ENCODE measurements around the gene MCF2L.

DNA sequence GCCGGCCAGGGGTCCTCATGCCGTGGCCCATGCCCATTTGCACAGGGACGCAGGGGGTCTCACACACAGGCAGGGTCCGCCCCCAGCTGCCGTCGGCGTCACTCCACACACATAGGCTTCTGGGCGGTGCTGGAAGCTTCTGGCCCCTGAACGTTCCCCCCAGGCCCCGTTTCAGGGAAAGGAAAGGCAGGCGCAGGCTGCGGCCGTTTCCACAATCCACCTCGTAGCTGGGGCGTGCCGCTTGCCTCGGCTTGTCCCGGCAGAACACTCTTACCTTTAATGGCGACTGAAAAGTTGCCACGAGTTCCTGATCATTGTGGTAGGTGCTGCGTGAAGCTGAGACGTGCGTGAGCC is 53.4 kb downstream of the MCF2L start:
- TF ChIP-seq, protein P1, sequence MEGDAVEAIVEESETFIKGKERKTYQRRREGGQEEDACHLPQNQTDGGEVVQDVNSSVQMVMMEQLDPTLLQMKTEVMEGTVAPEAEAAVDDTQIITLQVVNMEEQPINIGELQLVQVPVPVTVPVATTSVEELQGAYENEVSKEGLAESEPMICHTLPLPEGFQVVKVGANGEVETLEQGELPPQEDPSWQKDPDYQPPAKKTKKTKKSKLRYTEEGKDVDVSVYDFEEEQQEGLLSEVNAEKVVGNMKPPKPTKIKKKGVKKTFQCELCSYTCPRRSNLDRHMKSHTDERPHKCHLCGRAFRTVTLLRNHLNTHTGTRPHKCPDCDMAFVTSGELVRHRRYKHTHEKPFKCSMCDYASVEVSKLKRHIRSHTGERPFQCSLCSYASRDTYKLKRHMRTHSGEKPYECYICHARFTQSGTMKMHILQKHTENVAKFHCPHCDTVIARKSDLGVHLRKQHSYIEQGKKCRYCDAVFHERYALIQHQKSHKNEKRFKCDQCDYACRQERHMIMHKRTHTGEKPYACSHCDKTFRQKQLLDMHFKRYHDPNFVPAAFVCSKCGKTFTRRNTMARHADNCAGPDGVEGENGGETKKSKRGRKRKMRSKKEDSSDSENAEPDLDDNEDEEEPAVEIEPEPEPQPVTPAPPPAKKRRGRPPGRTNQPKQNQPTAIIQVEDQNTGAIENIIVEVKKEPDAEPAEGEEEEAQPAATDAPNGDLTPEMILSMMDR (IDR thresholded peaks at IDR 0.05) = no peak
- no peak for TF ChIP-seq POLR2A (IDR thresholded peaks at IDR 0.05)
